ENCODE data around the gene PNPLA8. TPM values are rescaled to one million over a fixed set of nuclear protein-coding genes. Genes with fewer than 3 reads are reported as not detected.
"Not testable (repeated sequence)": the region's sequence is repeated elsewhere in the genome, so short reads cannot be mapped to it uniquely, and the experiment has no call there.

The PNPLA8 gene
- total RNA-seq, 1 donor = 116 TPM

GRCh38 chr7:108504576-108504975, 21.4 kb downstream of the PNPLA8 start:
- not testable (repeated sequence) for H3K9me3 ChIP-seq (ENCODE audit: low read depth, low read length); H3K27me3 ChIP-seq (ENCODE audit: insufficient read depth, low read length); H3K4me3 ChIP-seq (ENCODE audit: low read length)
- H3K4me1 ChIP-seq (ENCODE audit: insufficient read depth, low read length) = peaks cover 11% of the 10 kb centered on the region

DNA sequence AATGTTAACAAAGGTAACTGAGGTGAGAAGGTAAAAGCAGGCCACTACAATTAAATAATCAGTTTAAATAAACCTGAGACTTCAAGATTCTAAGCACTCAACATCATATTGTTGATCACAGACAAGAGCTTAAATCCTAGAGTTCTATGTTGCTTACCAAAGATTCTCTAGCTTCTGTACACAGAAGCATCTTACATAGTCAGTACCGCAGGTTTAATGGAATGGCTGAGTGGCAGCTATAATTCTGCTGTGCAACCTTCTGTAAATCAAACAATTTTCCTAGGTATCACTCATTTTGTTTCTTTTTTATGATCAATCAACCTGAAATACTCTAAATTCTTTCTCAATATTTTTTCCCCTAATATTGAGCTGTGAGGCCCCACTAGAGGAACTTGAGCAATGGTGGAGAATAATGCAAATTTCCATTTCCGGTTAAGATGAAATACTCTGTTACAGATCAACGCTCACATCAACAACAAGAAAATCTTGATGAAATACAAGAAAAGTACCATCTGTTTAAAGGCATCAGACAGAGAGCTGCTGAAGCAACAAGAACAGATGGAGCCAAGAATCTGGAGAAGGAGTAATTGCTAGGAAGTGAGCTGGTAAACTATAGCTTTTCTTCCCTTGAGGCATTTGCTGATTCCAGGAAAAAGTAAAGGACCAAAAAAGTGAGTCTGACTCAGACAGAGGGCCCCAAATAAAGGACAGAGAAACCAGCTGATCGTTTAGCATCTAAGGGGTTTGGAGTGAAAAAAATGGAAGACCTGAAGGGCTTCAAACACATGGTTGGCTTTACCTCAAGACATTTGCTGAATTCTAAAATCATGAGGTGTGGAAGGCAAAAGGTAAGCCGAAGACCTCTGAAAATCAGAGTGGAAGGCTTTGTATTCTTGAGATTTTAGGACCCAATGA, 22.6 kb downstream of the PNPLA8 start:
- Histone ChIP-seq H3K4me3 (ENCODE audit: low read length) (no peak overlapping the region), H3K9me3 (ENCODE audit: low read depth, low read length) (no peaks in the 10 kb centered on the region), H3K27me3 (ENCODE audit: insufficient read depth, low read length) (no peaks in the 10 kb centered on the region), H3K4me1 (ENCODE audit: insufficient read depth, low read length) (peaks cover 11% of the 10 kb centered on the region)

DNA sequence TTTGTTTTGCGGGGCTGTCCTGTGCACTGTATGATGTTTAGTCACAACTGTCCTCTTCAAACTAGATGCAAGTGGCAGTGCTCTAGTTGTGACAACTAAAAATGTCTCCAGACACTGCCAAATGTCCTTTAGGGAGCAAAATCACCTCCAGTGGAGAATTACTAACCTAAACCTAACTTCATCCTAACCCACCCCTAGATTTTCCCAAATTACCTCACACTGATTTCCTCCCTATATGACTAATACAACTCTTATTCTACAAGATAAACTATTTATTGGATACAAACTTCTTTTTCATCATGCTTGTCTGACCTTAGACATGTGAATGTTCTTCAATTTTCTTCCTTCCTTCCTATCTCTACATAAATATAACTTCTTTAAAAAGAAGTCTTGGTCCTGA, 26.4 kb downstream of the PNPLA8 start:
- Histone ChIP-seq H3K27me3 (ENCODE audit: insufficient read depth, low read length) (no peaks in the 10 kb centered on the region), H3K4me3 (ENCODE audit: low read length) (no peak overlapping the region), H3K4me1 (ENCODE audit: insufficient read depth, low read length) (peaks cover 7% of the 10 kb centered on the region), H3K9me3 (ENCODE audit: low read depth, low read length) (no peaks in the 10 kb centered on the region)

- H3K27me3 ChIP-seq (ENCODE audit: insufficient read depth, low read length) = no peaks in the 10 kb centered on the region
- H3K4me1 ChIP-seq (ENCODE audit: insufficient read depth, low read length) = peaks cover 1% of the 10 kb centered on the region
- no peak overlapping the region for H3K4me3 ChIP-seq (ENCODE audit: low read length)
- H3K9me3 ChIP-seq (ENCODE audit: low read depth, low read length) = no peaks in the 10 kb centered on the region
These were observed 27.5 kb downstream of the PNPLA8 start for GRCh38 chr7:108498481-108498880.

DNA sequence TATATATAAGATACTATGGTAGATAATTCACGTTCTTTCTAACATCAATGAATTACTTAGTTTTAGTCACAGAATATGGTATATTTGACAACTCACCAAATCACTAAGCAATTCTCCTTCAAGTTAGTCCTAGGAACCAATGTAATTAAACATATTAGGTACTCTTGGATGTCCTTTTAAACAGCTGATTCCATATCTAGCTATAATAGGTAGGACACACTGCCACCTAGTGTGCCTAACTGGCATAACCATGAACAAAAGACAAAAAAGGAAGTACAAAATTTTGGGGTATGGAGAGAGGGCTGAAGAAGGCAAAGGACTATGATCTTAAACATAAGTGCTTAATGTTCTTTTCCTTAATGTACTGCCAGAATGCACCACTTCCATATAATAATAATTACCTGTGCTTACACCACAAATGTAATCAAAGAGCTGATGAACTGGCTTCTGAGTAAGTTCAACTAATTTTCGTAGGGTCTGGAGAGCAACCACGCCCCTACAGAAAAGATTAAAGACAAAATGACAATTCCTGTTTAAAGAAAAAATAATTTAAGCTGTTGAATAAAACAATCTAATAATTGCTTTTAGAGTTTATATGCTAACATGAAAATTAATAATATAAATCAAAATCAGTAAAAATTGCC, 28.7 kb downstream of the PNPLA8 start:
- Histone ChIP-seq H3K9me3 (ENCODE audit: low read depth, low read length) (no peaks in the 10 kb centered on the region), H3K4me3 (ENCODE audit: low read length) (no peak overlapping the region), H3K4me1 (ENCODE audit: insufficient read depth, low read length) (no peaks in the 10 kb centered on the region), H3K27me3 (ENCODE audit: insufficient read depth, low read length) (no peaks in the 10 kb centered on the region)

- Histone ChIP-seq H3K4me1 (ENCODE audit: insufficient read depth, low read length) (no peaks in the 10 kb centered on the region), H3K4me3 (ENCODE audit: low read length) (no peak overlapping the region), H3K27me3 (ENCODE audit: insufficient read depth, low read length) (no peaks in the 10 kb centered on the region), H3K9me3 (ENCODE audit: low read depth, low read length) (no peaks in the 10 kb centered on the region)
These were observed 33.2 kb downstream of the PNPLA8 start for GRCh38 chr7:108492742-108493141.

GRCh38 chr7:108488768-108489538, 37.0 kb downstream of the PNPLA8 start:
- no peaks in the 10 kb centered on the region for H3K9me3 ChIP-seq (ENCODE audit: low read depth, low read length)
- H3K27me3 ChIP-seq (ENCODE audit: insufficient read depth, low read length) = no peaks in the 10 kb centered on the region
- no peak overlapping the region for H3K4me3 ChIP-seq (ENCODE audit: low read length)
- no peaks in the 10 kb centered on the region for H3K4me1 ChIP-seq (ENCODE audit: insufficient read depth, low read length)

GRCh38 chr7:108487646-108488045, 38.3 kb downstream of the PNPLA8 start:
- H3K4me1 ChIP-seq (ENCODE audit: insufficient read depth, low read length) = no peaks in the 10 kb centered on the region
- H3K27me3 ChIP-seq (ENCODE audit: insufficient read depth, low read length) = no peaks in the 10 kb centered on the region
- H3K4me3 ChIP-seq (ENCODE audit: low read length) = no peak overlapping the region
- no peaks in the 10 kb centered on the region for H3K9me3 ChIP-seq (ENCODE audit: low read depth, low read length)

DNA sequence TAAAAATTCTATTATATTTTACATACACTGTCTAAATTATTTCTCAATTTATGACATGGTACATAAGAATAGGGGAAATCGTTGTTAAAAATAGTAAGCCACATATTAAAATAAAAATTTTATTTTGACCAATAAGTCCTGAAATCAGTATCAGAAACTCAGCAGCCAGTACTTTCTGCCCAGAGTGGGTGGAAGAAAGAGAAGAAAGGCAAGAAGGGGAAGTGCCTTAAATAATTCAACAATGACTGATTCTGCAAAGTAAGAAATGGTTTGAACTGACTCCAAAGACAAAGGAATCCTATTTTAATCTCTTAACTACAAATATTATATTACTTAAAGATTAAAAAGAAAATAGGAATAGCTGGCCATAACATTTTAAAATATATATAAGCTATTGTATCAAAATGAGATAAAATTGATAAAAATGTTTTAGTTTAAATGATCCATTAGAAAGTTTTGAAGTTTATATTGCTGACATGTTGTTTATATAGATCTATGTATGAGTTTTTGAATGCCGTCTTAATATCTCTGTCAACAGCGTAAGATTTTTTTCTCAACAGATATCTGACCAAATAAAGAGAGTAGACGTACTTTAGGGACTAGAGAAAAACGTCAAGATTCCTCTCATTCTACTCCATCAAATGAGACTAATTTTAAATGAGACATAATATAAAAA, 39.5 kb downstream of the PNPLA8 start:
- H3K4me1 ChIP-seq (ENCODE audit: insufficient read depth, low read length) = no peaks in the 10 kb centered on the region
- H3K4me3 ChIP-seq (ENCODE audit: low read length) = no peak overlapping the region
- H3K9me3 ChIP-seq (ENCODE audit: low read depth, low read length) = no peaks in the 10 kb centered on the region
- H3K27me3 ChIP-seq (ENCODE audit: insufficient read depth, low read length) = no peaks in the 10 kb centered on the region

DNA sequence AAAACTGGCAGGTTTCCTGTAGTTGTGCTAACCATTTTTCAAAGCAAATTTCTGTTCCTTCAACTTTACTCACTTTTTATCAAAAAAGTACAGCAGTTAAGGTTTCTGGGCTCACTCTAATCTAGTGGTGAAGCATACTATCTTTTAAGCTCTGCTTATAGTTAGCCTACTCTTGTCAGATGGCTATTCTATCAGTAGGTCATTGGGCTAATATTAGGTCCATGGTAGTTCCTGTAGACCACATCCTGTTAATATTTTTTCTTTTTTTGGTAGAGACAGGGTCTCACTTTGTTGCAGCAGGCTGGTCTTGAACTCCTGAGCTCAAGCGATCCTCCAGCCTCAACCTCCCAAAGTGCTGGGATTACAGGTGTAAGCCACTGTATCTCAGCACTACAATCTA, 41.8 kb downstream of the PNPLA8 start:
- no peak overlapping the region for H3K4me3 ChIP-seq (ENCODE audit: low read length)
- H3K9me3 ChIP-seq (ENCODE audit: low read depth, low read length) = no peaks in the 10 kb centered on the region
- no peaks in the 10 kb centered on the region for H3K4me1 ChIP-seq (ENCODE audit: insufficient read depth, low read length)
- H3K27me3 ChIP-seq (ENCODE audit: insufficient read depth, low read length) = no peaks in the 10 kb centered on the region

DNA sequence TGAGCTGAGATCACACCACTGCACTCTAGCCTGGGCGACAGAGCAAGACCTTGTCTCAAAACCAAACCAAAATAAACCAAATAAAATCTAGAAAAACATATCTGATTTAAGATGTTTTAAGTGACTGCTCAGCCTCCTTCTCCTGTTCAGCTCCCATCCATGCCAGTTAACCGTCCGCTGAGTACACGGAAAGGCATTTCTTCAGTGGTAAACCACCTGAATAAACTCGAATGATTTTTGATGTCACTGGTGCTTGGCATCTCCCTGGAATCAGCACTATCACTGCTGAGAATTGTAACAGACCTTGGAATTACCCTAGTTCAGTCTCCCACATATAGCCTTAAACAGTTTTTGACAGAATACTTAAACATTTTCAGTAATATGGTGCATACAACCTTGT, 45.6 kb downstream of the PNPLA8 start:
- H3K4me3 ChIP-seq (ENCODE audit: low read length) = no peak overlapping the region
- H3K4me1 ChIP-seq (ENCODE audit: insufficient read depth, low read length) = no peaks in the 10 kb centered on the region
- no peaks in the 10 kb centered on the region for H3K27me3 ChIP-seq (ENCODE audit: insufficient read depth, low read length)
- no peaks in the 10 kb centered on the region for H3K9me3 ChIP-seq (ENCODE audit: low read depth, low read length)

GRCh38 chr7:108479751-108480150, 46.2 kb downstream of the PNPLA8 start:
- no peaks in the 10 kb centered on the region for H3K4me1 ChIP-seq (ENCODE audit: insufficient read depth, low read length)
- no peaks in the 10 kb centered on the region for H3K27me3 ChIP-seq (ENCODE audit: insufficient read depth, low read length)
- H3K9me3 ChIP-seq (ENCODE audit: low read depth, low read length) = no peaks in the 10 kb centered on the region
- no peak overlapping the region for H3K4me3 ChIP-seq (ENCODE audit: low read length)

DNA sequence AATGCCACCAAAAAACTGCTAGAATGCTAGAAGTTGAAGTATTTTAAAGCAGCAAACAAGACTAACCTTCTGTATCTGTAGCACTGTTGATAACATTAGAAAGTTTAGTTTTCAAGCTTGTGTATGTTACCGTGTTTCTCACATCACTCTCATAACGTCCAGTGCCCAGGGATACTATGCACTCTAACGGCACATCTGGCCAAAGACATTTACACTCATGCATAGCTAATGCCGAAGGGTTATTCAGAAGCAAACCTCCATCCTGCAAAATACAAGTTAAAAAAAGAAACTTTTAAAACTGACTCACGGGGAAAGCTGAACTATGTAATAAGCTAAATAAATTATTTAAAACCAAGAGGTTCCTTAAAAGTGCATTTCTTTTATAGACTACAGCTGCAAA, 46.8 kb downstream of the PNPLA8 start:
- Histone ChIP-seq H3K27me3 (ENCODE audit: insufficient read depth, low read length) (no peaks in the 10 kb centered on the region), H3K4me1 (ENCODE audit: insufficient read depth, low read length) (no peaks in the 10 kb centered on the region), H3K4me3 (ENCODE audit: low read length) (no peak overlapping the region), H3K9me3 (ENCODE audit: low read depth, low read length) (no peaks in the 10 kb centered on the region)

GRCh38 chr7:108468246-108468645, 57.7 kb downstream of the PNPLA8 start:
- peaks cover 6% of the 10 kb centered on the region for H3K4me1 ChIP-seq (ENCODE audit: insufficient read depth, low read length)
- H3K9me3 ChIP-seq (ENCODE audit: low read depth, low read length) = no peaks in the 10 kb centered on the region
- peaks cover 9% of the 10 kb centered on the region for H3K27me3 ChIP-seq (ENCODE audit: insufficient read depth, low read length)
- no peak overlapping the region for H3K4me3 ChIP-seq (ENCODE audit: low read length)

GRCh38 chr7:108467391-108467790, 58.5 kb downstream of the PNPLA8 start:
- H3K4me1 ChIP-seq (ENCODE audit: insufficient read depth, low read length) = peaks cover 6% of the 10 kb centered on the region
- peaks cover 14% of the 10 kb centered on the region for H3K27me3 ChIP-seq (ENCODE audit: insufficient read depth, low read length)
- no peak overlapping the region for H3K4me3 ChIP-seq (ENCODE audit: low read length)
- no peaks in the 10 kb centered on the region for H3K9me3 ChIP-seq (ENCODE audit: low read depth, low read length)

All from mononuclear cell (primary cell).